Liver (tissue), 2 donors: ENCODE data around the gene ZBTB38.

ENCODE experiments used
- ZBTB33 ChIP-seq: IDR thresholded peaks from 2 replicates; pipeline ENCODE4 v1.6.1; 2016; ENCODE audit warnings: antibody characterized with exemption
- TF ChIP-seq, protein P1 (sequence below): fragments of 150-350 bp; IDR thresholded peaks from 2 replicates; pipeline ENCODE4 v1.5.1; 2017; ENCODE audit warnings: improper control_type of control experiment, low read depth, low read length; ENCODE audit not compliant: missing input control
- TF ChIP-seq, protein P2 (sequence below): IDR thresholded peaks from 2 replicates; pipeline ENCODE4 v1.6.1; 2016; ENCODE audit warnings: antibody characterized with exemption, mild to moderate bottlenecking
- donor health status: healthy.

- TF ChIP-seq, protein P1, sequence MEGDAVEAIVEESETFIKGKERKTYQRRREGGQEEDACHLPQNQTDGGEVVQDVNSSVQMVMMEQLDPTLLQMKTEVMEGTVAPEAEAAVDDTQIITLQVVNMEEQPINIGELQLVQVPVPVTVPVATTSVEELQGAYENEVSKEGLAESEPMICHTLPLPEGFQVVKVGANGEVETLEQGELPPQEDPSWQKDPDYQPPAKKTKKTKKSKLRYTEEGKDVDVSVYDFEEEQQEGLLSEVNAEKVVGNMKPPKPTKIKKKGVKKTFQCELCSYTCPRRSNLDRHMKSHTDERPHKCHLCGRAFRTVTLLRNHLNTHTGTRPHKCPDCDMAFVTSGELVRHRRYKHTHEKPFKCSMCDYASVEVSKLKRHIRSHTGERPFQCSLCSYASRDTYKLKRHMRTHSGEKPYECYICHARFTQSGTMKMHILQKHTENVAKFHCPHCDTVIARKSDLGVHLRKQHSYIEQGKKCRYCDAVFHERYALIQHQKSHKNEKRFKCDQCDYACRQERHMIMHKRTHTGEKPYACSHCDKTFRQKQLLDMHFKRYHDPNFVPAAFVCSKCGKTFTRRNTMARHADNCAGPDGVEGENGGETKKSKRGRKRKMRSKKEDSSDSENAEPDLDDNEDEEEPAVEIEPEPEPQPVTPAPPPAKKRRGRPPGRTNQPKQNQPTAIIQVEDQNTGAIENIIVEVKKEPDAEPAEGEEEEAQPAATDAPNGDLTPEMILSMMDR, result no peak
- TF ChIP-seq, protein P2, sequence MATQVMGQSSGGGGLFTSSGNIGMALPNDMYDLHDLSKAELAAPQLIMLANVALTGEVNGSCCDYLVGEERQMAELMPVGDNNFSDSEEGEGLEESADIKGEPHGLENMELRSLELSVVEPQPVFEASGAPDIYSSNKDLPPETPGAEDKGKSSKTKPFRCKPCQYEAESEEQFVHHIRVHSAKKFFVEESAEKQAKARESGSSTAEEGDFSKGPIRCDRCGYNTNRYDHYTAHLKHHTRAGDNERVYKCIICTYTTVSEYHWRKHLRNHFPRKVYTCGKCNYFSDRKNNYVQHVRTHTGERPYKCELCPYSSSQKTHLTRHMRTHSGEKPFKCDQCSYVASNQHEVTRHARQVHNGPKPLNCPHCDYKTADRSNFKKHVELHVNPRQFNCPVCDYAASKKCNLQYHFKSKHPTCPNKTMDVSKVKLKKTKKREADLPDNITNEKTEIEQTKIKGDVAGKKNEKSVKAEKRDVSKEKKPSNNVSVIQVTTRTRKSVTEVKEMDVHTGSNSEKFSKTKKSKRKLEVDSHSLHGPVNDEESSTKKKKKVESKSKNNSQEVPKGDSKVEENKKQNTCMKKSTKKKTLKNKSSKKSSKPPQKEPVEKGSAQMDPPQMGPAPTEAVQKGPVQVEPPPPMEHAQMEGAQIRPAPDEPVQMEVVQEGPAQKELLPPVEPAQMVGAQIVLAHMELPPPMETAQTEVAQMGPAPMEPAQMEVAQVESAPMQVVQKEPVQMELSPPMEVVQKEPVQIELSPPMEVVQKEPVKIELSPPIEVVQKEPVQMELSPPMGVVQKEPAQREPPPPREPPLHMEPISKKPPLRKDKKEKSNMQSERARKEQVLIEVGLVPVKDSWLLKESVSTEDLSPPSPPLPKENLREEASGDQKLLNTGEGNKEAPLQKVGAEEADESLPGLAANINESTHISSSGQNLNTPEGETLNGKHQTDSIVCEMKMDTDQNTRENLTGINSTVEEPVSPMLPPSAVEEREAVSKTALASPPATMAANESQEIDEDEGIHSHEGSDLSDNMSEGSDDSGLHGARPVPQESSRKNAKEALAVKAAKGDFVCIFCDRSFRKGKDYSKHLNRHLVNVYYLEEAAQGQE, result no peak
- no peak for TF ChIP-seq ZBTB33
Observed at GRCh38 chr3:141392416-141392815, 24.1 kb downstream of the ZBTB38 start.
